HG03280 (cell line): ENCODE data around the gene RNPEP.
"Not testable (repeated sequence)": the region's sequence is repeated elsewhere in the genome, so short reads cannot be mapped to it uniquely, and the experiment has no call there.

Source experiments
- ATAC-seq: cut with Tn5 transposase; IDR thresholded peaks from one replicate; pipeline ENCODE4 v1.9.1; 2021; ENCODE audit warnings: mild to moderate bottlenecking, moderate library complexity; ENCODE audit not compliant: unreplicated experiment

RNPEP gene

DNA sequence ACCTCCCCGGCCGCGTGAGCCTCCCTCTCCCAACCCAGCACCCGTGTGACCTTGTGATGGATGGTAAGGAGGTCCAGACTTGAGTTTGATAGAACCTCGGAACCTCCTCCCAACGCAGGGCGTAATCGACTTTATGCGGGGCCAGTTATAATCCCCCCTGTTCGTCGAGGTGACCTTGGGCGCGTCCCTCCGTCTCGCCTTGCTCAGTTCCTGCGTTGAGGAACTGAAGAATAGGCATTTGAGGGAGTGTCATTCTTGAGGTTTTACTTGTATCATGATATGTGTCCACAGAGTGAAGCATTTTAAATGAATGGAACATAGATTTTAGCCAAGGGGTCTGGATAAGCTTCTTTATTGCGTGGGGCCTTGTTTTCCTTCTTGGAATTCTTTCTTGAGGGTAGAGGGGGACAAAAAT lies 26.7 kb upstream of the RNPEP start:
- ATAC-seq, result no peak

DNA sequence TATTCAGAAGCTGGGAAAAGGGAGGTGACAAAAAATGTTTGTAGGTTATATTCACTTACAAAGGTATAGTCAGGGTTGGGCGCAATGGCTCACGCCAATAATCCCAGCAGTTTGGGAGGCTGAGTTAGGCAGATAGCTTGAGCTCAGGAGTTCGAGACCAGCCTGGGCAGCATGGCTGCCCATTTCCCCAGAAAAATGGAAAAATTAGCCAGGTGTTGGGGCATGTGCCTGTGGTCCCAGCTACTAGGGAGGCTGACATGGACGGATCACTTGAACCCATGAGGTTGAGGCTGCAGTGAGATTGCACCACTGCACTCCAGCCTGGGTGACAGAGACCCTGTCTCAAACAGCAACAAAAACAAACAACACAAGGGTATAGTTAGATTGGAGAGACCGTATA lies 24.1 kb upstream of the RNPEP start:
- no peak for ATAC-seq

GRCh38 chr1:201962382-201962781 lies 20.1 kb upstream of the RNPEP start:
- ATAC-seq, result not testable (repeated sequence)

- ATAC-seq, result no peak
Observed at GRCh38 chr1:201964261-201964660, 18.2 kb upstream of the RNPEP start.

DNA sequence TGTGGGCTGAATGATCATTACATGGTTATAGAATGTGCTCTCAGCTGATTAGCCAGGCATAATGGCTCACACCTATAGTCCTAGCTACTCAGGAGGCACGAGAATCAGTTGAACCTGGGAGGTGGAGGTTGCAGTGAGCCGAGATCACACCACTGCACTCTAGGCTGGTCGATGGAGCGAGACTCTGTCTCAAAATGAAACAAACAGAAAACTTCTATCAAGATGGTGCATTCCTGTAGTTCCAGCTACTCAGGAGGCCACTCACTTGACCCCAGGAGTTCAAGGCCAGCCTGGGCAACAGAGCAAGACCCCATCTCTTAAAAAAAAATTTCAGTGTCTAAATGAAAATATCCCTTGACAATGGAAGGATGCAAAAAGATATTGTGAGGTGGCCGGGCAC lies 16.3 kb upstream of the RNPEP start:
- ATAC-seq, result no peak

- no peak for ATAC-seq
Observed at GRCh38 chr1:201968202-201968925, 14.1 kb upstream of the RNPEP start.

DNA sequence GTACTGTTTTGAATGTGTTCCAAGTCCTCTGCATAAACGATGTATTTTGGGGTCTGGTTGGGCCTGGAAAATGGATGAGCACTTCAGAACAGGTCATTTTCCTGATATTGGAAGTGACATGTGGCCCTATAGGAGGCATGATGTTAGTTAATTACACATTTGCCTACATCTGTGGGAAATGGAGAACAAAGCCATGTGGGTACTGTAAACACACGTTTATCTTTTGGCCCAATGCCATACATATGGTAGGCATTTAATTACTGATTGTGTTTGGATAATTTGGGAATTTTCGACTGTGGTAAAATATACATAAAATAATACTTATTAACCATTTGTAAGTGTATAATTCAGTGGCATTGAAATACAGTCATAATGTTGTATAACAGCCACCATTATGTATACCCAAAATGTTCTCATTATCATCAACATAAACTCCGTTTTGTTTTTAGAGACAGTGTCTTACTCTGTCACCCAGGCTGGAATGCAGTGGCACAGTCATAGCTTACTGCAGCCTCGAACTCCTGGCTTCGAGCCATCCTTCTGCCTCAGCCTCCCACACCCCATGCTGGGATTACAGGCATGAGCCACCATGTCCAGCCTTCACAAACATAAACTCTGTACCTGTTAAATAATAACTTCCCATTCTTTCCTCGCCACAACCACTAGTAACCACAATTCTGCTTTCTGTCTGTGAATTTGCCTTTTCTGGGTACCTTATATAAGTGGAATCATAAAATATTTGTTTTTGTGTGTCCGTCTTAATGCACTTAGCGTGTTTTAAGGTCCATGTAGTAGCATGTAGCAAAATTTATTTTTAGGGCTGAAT lies 11.9 kb upstream of the RNPEP start:
- ATAC-seq, result no peak

DNA sequence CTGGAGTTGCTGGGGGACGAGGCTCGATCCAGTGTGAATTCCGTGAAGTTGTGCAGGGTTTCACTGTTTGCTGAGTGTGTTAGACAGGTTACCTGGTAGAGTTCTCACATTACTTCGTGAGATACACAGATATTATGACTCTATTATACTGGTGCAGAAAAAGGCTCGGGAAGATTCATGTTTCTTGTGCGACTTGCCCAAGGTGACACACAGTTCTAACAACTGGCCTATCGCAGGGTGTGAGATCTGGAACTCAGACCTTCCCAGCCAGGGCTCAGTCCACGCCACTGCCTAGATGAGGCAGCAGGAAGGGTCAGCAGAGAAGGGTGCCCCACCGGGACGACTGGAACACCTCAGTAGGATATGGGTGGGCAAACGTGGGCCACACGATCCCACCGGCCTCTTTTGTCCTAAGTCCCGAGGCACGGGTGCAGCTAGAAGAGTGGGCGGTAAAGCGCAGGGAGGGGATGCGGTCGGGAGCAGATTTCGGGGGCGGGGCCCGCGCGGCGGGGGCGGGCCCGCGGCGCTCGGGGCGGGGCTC lies 296 bp upstream of the RNPEP start:
- ATAC-seq, result no peak

GRCh38 chr1:201983380-201983805 lies 945 bp downstream of the RNPEP start:
- ATAC-seq, result no peak

- ATAC-seq, result no peak
Observed at GRCh38 chr1:201984446-201984845, 2.0 kb downstream of the RNPEP start.

GRCh38 chr1:201985355-201985754 lies 2.9 kb downstream of the RNPEP start:
- ATAC-seq, result no peak

- no peak for ATAC-seq
Observed at GRCh38 chr1:201988601-201989000, 6.2 kb downstream of the RNPEP start.

GRCh38 chr1:201989354-201990128 lies 7.1 kb downstream of the RNPEP start:
- no peak for ATAC-seq

DNA sequence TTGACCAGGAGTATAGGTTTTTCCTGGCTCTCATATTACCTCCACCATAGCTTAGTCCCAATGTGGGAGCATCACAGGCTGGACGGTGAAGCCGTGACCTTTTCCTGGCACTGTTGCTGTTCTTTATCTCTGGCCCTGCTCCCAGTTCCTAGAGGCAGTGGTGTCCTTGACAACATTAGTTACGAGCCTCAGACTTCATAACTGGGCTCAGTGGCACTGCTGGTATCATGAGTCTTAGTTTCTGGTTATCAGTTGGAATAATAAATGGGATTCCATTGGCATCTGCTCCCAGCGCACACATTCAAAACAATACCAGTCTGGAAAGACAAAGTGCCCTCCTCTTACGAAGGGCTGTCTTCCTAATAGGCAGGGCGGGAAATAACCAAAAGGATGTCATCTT lies 8.0 kb downstream of the RNPEP start:
- no peak for ATAC-seq

DNA sequence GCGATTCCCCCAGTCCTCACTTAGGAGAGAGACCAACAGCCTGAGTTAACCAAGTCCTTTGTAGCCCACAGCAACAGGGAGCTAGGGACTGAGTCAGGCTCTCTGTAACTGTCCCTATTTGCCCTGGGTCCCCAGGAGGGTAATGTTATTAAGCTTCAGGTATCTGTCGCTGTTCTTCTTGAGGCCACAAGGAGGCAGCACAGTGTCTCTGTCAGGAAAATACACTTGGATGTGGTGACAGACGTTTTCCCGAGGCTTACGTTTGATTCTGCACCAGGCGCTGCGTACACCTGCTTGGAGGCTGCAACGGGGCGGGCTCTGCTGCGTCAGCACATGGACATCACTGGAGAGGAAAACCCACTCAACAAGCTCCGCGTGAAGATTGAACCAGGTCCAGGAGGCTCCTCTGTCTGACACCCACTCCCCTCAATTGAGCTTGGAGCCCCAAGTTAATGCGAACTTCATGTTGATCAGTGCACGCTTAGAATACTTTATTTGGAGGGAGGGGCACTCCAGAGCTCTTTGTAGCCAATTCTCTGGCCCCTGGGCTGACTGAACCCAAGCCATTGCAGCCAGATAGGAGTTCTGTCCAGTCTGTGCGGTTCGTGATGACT lies 17.3 kb downstream of the RNPEP start:
- no peak for ATAC-seq

DNA sequence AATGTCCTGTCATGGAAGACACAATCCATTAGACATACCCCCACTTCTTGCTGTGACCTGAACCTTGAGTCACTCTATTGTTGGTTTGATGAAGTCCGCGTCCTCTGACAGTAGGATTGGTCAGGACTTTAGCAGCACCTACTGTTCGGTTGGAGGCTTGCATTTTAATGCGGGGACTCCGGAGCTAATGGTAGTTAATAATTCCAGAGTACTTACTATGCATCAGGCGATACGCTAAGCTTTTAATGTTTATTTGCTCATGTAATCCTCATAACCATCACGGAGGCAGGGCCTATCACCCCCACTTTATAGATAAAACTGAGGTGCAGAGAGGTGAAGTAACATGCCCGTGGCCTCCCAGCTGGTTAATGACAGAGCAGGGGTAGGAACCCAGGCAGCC lies 20.1 kb downstream of the RNPEP start:
- no peak for ATAC-seq

GRCh38 chr1:202004711-202005110 lies 22.3 kb downstream of the RNPEP start:
- ATAC-seq, result no peak

GRCh38 chr1:202005958-202006357 lies 23.5 kb downstream of the RNPEP start:
- ATAC-seq, result no peak

- no peak for ATAC-seq
Observed at GRCh38 chr1:202007304-202007703, 24.9 kb downstream of the RNPEP start.

DNA sequence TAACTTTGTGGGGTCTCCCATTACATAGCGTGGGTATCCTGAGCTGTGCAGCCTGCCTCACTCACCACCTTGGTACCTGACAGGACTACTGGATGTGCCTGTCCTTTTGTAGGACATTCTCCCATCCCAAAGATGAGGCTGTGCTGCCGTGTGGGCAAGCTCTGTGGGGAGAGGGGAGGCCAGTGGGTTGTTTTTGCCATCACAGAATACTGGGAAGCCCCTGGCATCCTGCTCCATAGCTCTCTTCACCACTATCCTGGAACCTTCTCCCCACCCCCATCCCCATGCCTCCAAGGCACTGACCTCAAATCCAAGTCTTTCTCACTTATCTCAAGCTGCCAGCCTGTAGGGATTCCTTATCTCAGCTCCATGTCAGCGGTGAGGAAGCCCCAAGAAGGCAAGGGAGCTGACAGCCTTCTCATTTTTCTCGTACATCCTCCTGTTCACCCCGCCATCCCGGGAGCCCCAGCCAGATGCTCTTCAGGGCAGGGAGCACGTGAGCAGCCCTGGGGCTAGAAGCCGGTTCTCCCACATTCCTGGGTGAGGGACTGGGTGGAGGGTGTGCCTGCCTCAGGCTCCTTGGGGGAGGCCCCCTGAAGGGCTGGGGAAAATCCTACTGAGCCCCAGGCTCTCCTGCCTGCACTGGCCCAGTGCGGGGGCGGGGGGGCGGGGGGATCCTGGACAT lies 25.5 kb downstream of the RNPEP start:
- ATAC-seq, result no peak
